Keratinocyte (primary cell): ENCODE data around the gene SLC7A14. TPM values are rescaled to one million over a fixed set of nuclear protein-coding genes. Genes with fewer than 3 reads are reported as not detected.

Experiments
- DNase-seq: peaks from one replicate; pipeline ENCODE4 v3.0.0-alpha.2; 2011; ENCODE audit warnings: low read depth, missing footprints, low spot score
- FAIRE-seq: peaks from 2 replicates; lab custom pipeline; 2011; peaks lifted over from hg19 to GRCh38; lab: Jason Lieb, UNC
- H2AFZ ChIP-seq: 2 replicates; pipeline ENCODE4 v1.6.0; 2012; ENCODE audit warnings: low read length, control low read depth, inconsistent platforms; ENCODE audit not compliant: control insufficient read depth
- H3K27ac ChIP-seq: 2 replicates; pipeline ENCODE4 v1.5.1; 2011; ENCODE audit warnings: low read length; ENCODE audit not compliant: control insufficient read depth, insufficient read depth
- H3K27me3 ChIP-seq: 3 replicates; pipeline ENCODE4 v1.6.0; 2011; ENCODE audit warnings: low read length; ENCODE audit not compliant: control insufficient read depth, insufficient read depth; ENCODE audit errors: extremely low read depth
- H3K36me3 ChIP-seq, 2 experiments: 2 replicates in 1 of 2; 3 replicates in 1 of 2; pipeline ENCODE4 v1.5.1; 2011; ENCODE audit warnings: low read length in 2 of 2, mild to moderate bottlenecking in 1 of 2; ENCODE audit not compliant: control insufficient read depth in 2 of 2, insufficient read depth in 2 of 2; ENCODE audit errors: extremely low read depth in 1 of 2
- H3K4me1 ChIP-seq: 3 replicates; pipeline ENCODE4 v1.5.1; 2011; ENCODE audit warnings: low read length; ENCODE audit not compliant: control insufficient read depth, insufficient read depth; ENCODE audit errors: extremely low read depth
- H3K4me2 ChIP-seq: 3 replicates; pipeline ENCODE4 v1.6.0; 2011; ENCODE audit warnings: low read depth, low read length; ENCODE audit not compliant: control insufficient read depth, insufficient read depth; ENCODE audit errors: extremely low read depth
- H3K4me3 ChIP-seq, 3 experiments: fragments of 200-600 bp in 1 of 3; sonication (generic) in 1 of 3; 2 replicates in 2 of 3; 3 replicates in 1 of 3; pipeline ENCODE4 v1.5.1; 2011 to 2016; ENCODE audit warnings: low read length in 3 of 3, mild to moderate bottlenecking in 3 of 3, control low read depth in 2 of 3, inconsistent platforms in 1 of 3, low read depth in 1 of 3, mixed read lengths in 1 of 3, mixed run types in 1 of 3, moderate library complexity in 1 of 3; ENCODE audit not compliant: control insufficient read depth in 2 of 3, insufficient read depth in 2 of 3; ENCODE audit errors: extremely low read depth in 1 of 3
- H3K79me2 ChIP-seq: 2 replicates; pipeline ENCODE4 v1.6.0; 2012; ENCODE audit warnings: low read length; ENCODE audit not compliant: control insufficient read depth, insufficient read depth
- H3K9ac ChIP-seq: 3 replicates; pipeline ENCODE4 v1.6.0; 2011; ENCODE audit warnings: low read length; ENCODE audit not compliant: control insufficient read depth, insufficient read depth; ENCODE audit errors: extremely low read depth
- H3K9me1 ChIP-seq: 3 replicates; pipeline ENCODE4 v1.6.0; 2011; ENCODE audit warnings: low read length; ENCODE audit not compliant: control insufficient read depth, insufficient read depth; ENCODE audit errors: extremely low read depth
- H3K9me3 ChIP-seq: 2 replicates; pipeline ENCODE4 v1.5.1; 2012; ENCODE audit warnings: low read depth, low read length; ENCODE audit not compliant: control insufficient read depth
- H4K20me1 ChIP-seq: 3 replicates; pipeline ENCODE4 v1.6.0; 2011; ENCODE audit warnings: low read length; ENCODE audit not compliant: control insufficient read depth, insufficient read depth; ENCODE audit errors: extremely low read depth
- EZH2 ChIP-seq: IDR thresholded peaks from one replicate; pipeline ENCODE4 v1.6.1; 2012; ENCODE audit warnings: inconsistent platforms, mild to moderate bottlenecking, low read length, moderate library complexity
- dilution Hi-C: fragments of 300-500 bp; cut with MboI; formaldehyde crosslinking; loops from one replicate; pipeline ENCODE4 v1.7.0; 2020; ENCODE audit warnings: low sequenced_read_pairs; ENCODE audit not compliant: extremely low pct_ligation_motif_present
- polyA plus RNA-seq, 5 experiments: library from polyadenylated mRNA; depleted of rRNA in 3 of 5; stranded (reverse) in 3 of 5; stranded (forward) in 1 of 5; unstranded in 1 of 5; fragments of >200 nt; gene quantifications; 1 replicate in 1 of 5; 2 replicates in 3 of 5; 3 replicates in 1 of 5; pipeline versions ENCODE4 v1.2.1 to v1.2.3, GENCODE V29; 2011 to 2012; ENCODE audit warnings: missing spikeins in 2 of 5, low read depth in 1 of 5, low replicate concordance in 1 of 5
- TF ChIP-seq, protein P1 (sequence below), 3 experiments: IDR thresholded peaks in 1 of 3; conservative IDR thresholded peaks in 1 of 3; optimal IDR thresholded peaks in 1 of 3; 2 replicates in 2 of 3; 3 replicates in 1 of 3; pipeline versions ENCODE3 to v1.5.1; 2011; ENCODE audit warnings: low read length in 3 of 3, mild to moderate bottlenecking in 3 of 3, moderate library complexity in 2 of 3, control low read depth in 1 of 3, inconsistent platforms in 1 of 3; ENCODE audit not compliant: insufficient read depth in 2 of 3; ENCODE audit errors: extremely low read depth in 1 of 3

Gene SLC7A14
- polyA plus RNA-seq, 1 donor (not counting 4 experiments of a cell fraction or from before 2014, with no cell fraction given) = not detected

DNA sequence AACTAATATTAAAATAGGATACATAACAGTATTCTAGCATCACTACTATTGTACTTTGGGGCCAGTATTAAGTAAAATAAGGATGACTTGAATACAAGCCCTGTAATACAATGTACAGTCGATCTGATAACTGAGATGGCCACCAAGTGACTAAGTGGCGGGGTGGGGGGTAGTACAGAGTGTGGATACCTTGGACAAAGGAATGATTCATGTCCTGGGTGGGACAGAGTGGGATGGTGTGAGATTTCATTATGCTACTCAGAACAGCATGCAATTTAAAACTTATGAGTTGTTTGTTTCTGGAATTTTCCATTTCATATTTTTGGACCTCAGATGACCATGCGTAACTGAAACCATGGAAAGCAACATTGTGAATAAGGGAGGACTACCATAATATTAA, 46.0 kb downstream of the SLC7A14 start:
- H3K27ac ChIP-seq = no peak overlapping the region
- H3K9me3 ChIP-seq = no peaks in the 10 kb centered on the region
- dilution Hi-C loops = no loop called here
- H3K79me2 ChIP-seq = no peaks in the 10 kb centered on the region
- no peaks in the 10 kb centered on the region for H3K9me1 ChIP-seq
- no peaks in the 10 kb centered on the region for H4K20me1 ChIP-seq
- H3K4me2 ChIP-seq = no peak overlapping the region
- FAIRE-seq (no peak), DNase-seq (no peak)
- H3K4me1 ChIP-seq = no peaks in the 10 kb centered on the region
- H3K9ac ChIP-seq = no peak overlapping the region
- no peak for TF ChIP-seq EZH2
- TF ChIP-seq, protein P1, sequence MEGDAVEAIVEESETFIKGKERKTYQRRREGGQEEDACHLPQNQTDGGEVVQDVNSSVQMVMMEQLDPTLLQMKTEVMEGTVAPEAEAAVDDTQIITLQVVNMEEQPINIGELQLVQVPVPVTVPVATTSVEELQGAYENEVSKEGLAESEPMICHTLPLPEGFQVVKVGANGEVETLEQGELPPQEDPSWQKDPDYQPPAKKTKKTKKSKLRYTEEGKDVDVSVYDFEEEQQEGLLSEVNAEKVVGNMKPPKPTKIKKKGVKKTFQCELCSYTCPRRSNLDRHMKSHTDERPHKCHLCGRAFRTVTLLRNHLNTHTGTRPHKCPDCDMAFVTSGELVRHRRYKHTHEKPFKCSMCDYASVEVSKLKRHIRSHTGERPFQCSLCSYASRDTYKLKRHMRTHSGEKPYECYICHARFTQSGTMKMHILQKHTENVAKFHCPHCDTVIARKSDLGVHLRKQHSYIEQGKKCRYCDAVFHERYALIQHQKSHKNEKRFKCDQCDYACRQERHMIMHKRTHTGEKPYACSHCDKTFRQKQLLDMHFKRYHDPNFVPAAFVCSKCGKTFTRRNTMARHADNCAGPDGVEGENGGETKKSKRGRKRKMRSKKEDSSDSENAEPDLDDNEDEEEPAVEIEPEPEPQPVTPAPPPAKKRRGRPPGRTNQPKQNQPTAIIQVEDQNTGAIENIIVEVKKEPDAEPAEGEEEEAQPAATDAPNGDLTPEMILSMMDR (optimal IDR thresholded peaks at IDR 0.05 in 1 of 3, IDR thresholded peaks at IDR 0.05 in 1 of 3, conservative IDR thresholded peaks at IDR 0.05 in 1 of 3; ENCODE audit: extremely low read depth in 1 of 3, insufficient read depth in 2 of 3, low read length in 3 of 3) = no peak
- H2AFZ ChIP-seq = no peak overlapping the region
- no peak overlapping the region for H3K4me3 ChIP-seq
- H3K36me3 ChIP-seq = no peaks in the 10 kb centered on the region
- no peaks in the 10 kb centered on the region for H3K27me3 ChIP-seq

DNA sequence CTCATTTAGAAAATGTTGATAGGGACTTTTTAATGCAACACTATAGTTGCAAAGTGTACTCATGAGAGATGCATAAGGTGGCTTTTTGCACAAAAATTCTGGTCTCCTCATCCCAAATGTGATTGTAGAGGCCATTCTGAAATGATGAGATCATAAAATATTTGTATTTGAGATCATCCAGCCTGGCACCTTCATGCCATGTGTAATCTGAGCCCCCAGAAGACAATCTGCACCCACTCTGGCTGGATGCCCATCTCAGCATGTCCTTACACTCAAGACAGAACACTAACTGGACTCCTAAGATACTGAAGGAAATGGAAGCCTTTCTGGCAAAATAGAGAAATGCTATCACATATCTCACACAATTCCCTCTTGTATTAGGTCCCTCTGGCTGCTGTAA, 49.2 kb downstream of the SLC7A14 start:
- dilution Hi-C loops = no loop called here
- Histone ChIP-seq H3K9me3 (no peaks in the 10 kb centered on the region), H3K9me1 (no peaks in the 10 kb centered on the region), H3K36me3 (no peaks in the 10 kb centered on the region), H4K20me1 (no peaks in the 10 kb centered on the region), H3K27ac (no peak overlapping the region), H3K9ac (no peak overlapping the region), H3K79me2 (no peaks in the 10 kb centered on the region), H3K4me3 (no peak overlapping the region), H3K4me1 (no peaks in the 10 kb centered on the region), H2AFZ (no peak overlapping the region), H3K27me3 (no peaks in the 10 kb centered on the region), H3K4me2 (no peak overlapping the region)
- TF ChIP-seq, protein P1 (optimal IDR thresholded peaks at IDR 0.05 in 1 of 3, IDR thresholded peaks at IDR 0.05 in 1 of 3, conservative IDR thresholded peaks at IDR 0.05 in 1 of 3; ENCODE audit: extremely low read depth in 1 of 3, insufficient read depth in 2 of 3, low read length in 3 of 3) = no peak
- no peak for TF ChIP-seq EZH2
- FAIRE-seq (no peak), DNase-seq (no peak)
